Smooth muscle cell (in vitro differentiated cells): Measurements from ENCODE around the gene SRRM2. TPM values are rescaled to one million over a fixed set of nuclear protein-coding genes. Genes with fewer than 3 reads are reported as not detected.

Source experiments
- DNase-seq: peaks from one replicate; lab custom pipeline; 2025; ENCODE audit not compliant: unreplicated experiment; lab: John Stamatoyannopoulos, UW
- H2AFZ ChIP-seq: fragments of 200-600 bp; sonication (generic); 2 replicates; pipeline ENCODE4 v1.6.0; 2016; ENCODE audit warnings: antibody characterized with exemption, low read depth, mild to moderate bottlenecking
- H3F3A ChIP-seq: fragments of 200-600 bp; sonication (generic); 2 replicates; pipeline ENCODE4 v1.6.0; 2017; ENCODE audit warnings: antibody characterized with exemption, low read depth
- H3K27ac ChIP-seq: fragments of 200-600 bp; sonication (generic); 2 replicates; pipeline ENCODE4 v1.5.1; 2016; ENCODE audit warnings: low read depth, mild to moderate bottlenecking
- H3K27me3 ChIP-seq: fragments of 200-600 bp; sonication (generic); 2 replicates; pipeline ENCODE4 v1.6.1; 2016; ENCODE audit warnings: low read depth, mild to moderate bottlenecking
- H3K36me3 ChIP-seq: fragments of 200-600 bp; sonication (generic); 2 replicates; pipeline ENCODE4 v1.5.1; 2016; ENCODE audit warnings: low read depth
- H3K4me1 ChIP-seq: fragments of 200-600 bp; sonication (generic); 2 replicates; pipeline ENCODE4 v1.5.1; 2016; ENCODE audit warnings: low read depth
- H3K4me2 ChIP-seq: fragments of 200-600 bp; sonication (generic); 2 replicates; pipeline ENCODE4 v1.6.0; 2016; ENCODE audit warnings: mild to moderate bottlenecking
- H3K4me3 ChIP-seq: fragments of 200-600 bp; sonication (generic); 2 replicates; pipeline ENCODE4 v1.5.1; 2016; ENCODE audit warnings: mild to moderate bottlenecking
- H3K79me2 ChIP-seq: fragments of 200-600 bp; sonication (generic); 2 replicates; pipeline ENCODE4 v1.6.0; 2016; ENCODE audit warnings: low read depth, mild to moderate bottlenecking
- H3K9ac ChIP-seq: fragments of 200-600 bp; sonication (generic); 2 replicates; pipeline ENCODE4 v1.6.0; 2016; ENCODE audit warnings: low read depth
- H3K9me3 ChIP-seq: fragments of 200-600 bp; sonication (generic); replicated peaks from 2 replicates; pipeline ENCODE4 v1.5.1; 2016; ENCODE audit warnings: low read depth
- H4K20me1 ChIP-seq: fragments of 200-600 bp; sonication (generic); 2 replicates; pipeline ENCODE4 v1.6.0; 2016; ENCODE audit warnings: low read depth
- CTCF ChIP-seq: fragments of 200-600 bp; sonication (generic); IDR thresholded peaks from 2 replicates; pipeline ENCODE4 v1.5.1; 2017; ENCODE audit warnings: borderline replicate concordance, mild to moderate bottlenecking, antibody characterized with exemption; ENCODE audit not compliant: insufficient read depth, poor library complexity, severe bottlenecking
- WGBS: methylation state at CpG from one replicate; pipeline ENCODE4 v1.1.7; 2016; ENCODE audit warnings: low lambda C conversion rate; 5-methylcytosine and 5-hydroxymethylcytosine counted together
- polyA plus RNA-seq: library from polyadenylated mRNA; unstranded; fragments of >200 nt; fragmentation: Nextera tagmentation; extraction: Ambion mirVana; gene quantifications from 2 replicates; pipeline ENCODE4 v1.2.1, GENCODE V29; 2016
- total RNA-seq: library from RNA; depleted of rRNA; stranded (reverse); fragments of >200 nt; gene quantifications from 2 replicates; pipeline ENCODE4 v1.2.3, GENCODE V29; 2014

SRRM2 gene
- total and polyA plus RNA-seq, 2 experiments from 2014 or later = 125 to 280 TPM

- Histone ChIP-seq H3K27me3 (no peaks in the 10 kb centered on the region), H2AFZ (no peak overlapping the region), H3K4me1 (no peaks in the 10 kb centered on the region), H3K36me3 (no peaks in the 10 kb centered on the region), H3K27ac (no peak overlapping the region), H3K4me2 (no peak overlapping the region), H3K4me3 (no peak overlapping the region), H4K20me1 (peaks cover 56% of the 10 kb centered on the region), H3F3A (no peaks in the 10 kb centered on the region), H3K79me2 (no peaks in the 10 kb centered on the region), H3K9ac (no peak overlapping the region), H3K9me3 (no peaks in the 10 kb centered on the region)
- no peak for DNase-seq
- 96% methylated on average over 14 of the region's 14 CpGs for WGBS
- TF ChIP-seq CTCF = no peak
Observed at GRCh38 chr16:2704983-2705275, 47.5 kb upstream of the SRRM2 start.

GRCh38 chr16:2705351-2705750 lies 47.1 kb upstream of the SRRM2 start:
- no peak overlapping the region for H3K4me2 ChIP-seq
- H3K4me1 ChIP-seq = no peaks in the 10 kb centered on the region
- DNase-seq = no peak
- no peaks in the 10 kb centered on the region for H3K9me3 ChIP-seq
- H3K79me2 ChIP-seq = no peaks in the 10 kb centered on the region
- H3K27ac ChIP-seq = no peak overlapping the region
- H4K20me1 ChIP-seq = peaks cover 60% of the 10 kb centered on the region
- no peak overlapping the region for H2AFZ ChIP-seq
- 95% methylated on average over 10 of the region's 10 CpGs for WGBS
- no peak overlapping the region for H3K9ac ChIP-seq
- no peaks in the 10 kb centered on the region for H3K27me3 ChIP-seq
- TF ChIP-seq CTCF = no peak
- no peaks in the 10 kb centered on the region for H3K36me3 ChIP-seq
- no peak overlapping the region for H3K4me3 ChIP-seq
- no peaks in the 10 kb centered on the region for H3F3A ChIP-seq

GRCh38 chr16:2706085-2706484 lies 46.4 kb upstream of the SRRM2 start:
- no peaks in the 10 kb centered on the region for H3K4me1 ChIP-seq
- H4K20me1 ChIP-seq = peaks cover 56% of the 10 kb centered on the region

More at GRCh38 chr16:2706085-2706484, 46.4 kb upstream of the SRRM2 start:
- Histone ChIP-seq H3K9me3 (no peaks in the 10 kb centered on the region), H3K27me3 (no peaks in the 10 kb centered on the region), H2AFZ (no peak overlapping the region), H3K4me2 (no peak overlapping the region), H3K4me3 (no peak overlapping the region), H3F3A (no peaks in the 10 kb centered on the region), H3K27ac (no peak overlapping the region), H3K36me3 (no peaks in the 10 kb centered on the region), H3K79me2 (no peaks in the 10 kb centered on the region), H3K9ac (no peak overlapping the region)
- TF ChIP-seq CTCF = no peak
- DNase-seq = no peak
- 98% methylated on average over 17 of the region's 17 CpGs for WGBS
